Neural cell (in vitro differentiated cells): ENCODE results near the gene ZNF625. TPM values are rescaled to one million over a fixed set of nuclear protein-coding genes. Genes with fewer than 3 reads are reported as not detected.

Source experiments
- H2AFZ ChIP-seq: fragments of 200-600, 300-800 bp; sonication (generic), shearing (Covaris generic); 2 replicates; pipeline ENCODE4 v1.6.0; 2014; ENCODE audit warnings: low read depth, mild to moderate bottlenecking, antibody characterized with exemption, low read length, moderate library complexity
- H3F3A ChIP-seq: fragments of 200-600 bp; shearing (Covaris generic); 2 replicates; pipeline ENCODE4 v1.6.1; 2016; ENCODE audit warnings: mild to moderate bottlenecking, moderate library complexity, mixed read lengths, antibody characterized with exemption, low read length; ENCODE audit not compliant: insufficient read depth, poor library complexity, severe bottlenecking
- H3K27ac ChIP-seq: fragments of 200-600, 300-800 bp; sonication (generic), shearing (Covaris generic); 2 replicates; pipeline ENCODE4 v1.5.1; 2014; ENCODE audit warnings: mild to moderate bottlenecking, low read length, moderate library complexity
- H3K27me3 ChIP-seq: fragments of 300-800, 200-600 bp; sonication (generic), shearing (Covaris generic); 2 replicates; pipeline ENCODE4 v1.6.0; 2014; ENCODE audit warnings: mild to moderate bottlenecking, low read depth, low read length, moderate library complexity; ENCODE audit not compliant: insufficient read depth
- H3K36me3 ChIP-seq: fragments of 300-800, 200-600 bp; sonication (generic), shearing (Covaris generic); 2 replicates; pipeline ENCODE4 v1.5.1; 2014; ENCODE audit warnings: mild to moderate bottlenecking, antibody characterized with exemption, low read length, moderate library complexity; ENCODE audit not compliant: insufficient read depth
- H3K4me2 ChIP-seq: fragments of 300-800, 200-600 bp; sonication (generic), shearing (Covaris generic); 2 replicates; pipeline ENCODE4 v1.6.0; 2014; ENCODE audit warnings: mild to moderate bottlenecking, low read length
- H3K4me3 ChIP-seq: fragments of 300-800, 200-600 bp; sonication (generic), shearing (Covaris generic); 2 replicates; pipeline ENCODE4 v1.5.1; 2014; ENCODE audit warnings: mild to moderate bottlenecking, low read length, moderate library complexity
- H3K79me2 ChIP-seq: fragments of 200-600 bp; shearing (Covaris generic); replicated peaks from 2 replicates; pipeline ENCODE4 v1.6.0; 2014; ENCODE audit warnings: mild to moderate bottlenecking, low read length, moderate library complexity; ENCODE audit not compliant: insufficient read depth
- H3K9ac ChIP-seq: fragments of 300-800, 200-600 bp; sonication (generic), shearing (Covaris generic); 2 replicates; pipeline ENCODE4 v1.6.1; 2016; ENCODE audit warnings: mild to moderate bottlenecking, low read length, mixed read lengths
- H3K9me2 ChIP-seq: fragments of 200-600 bp; shearing (Covaris generic); 2 replicates; pipeline ENCODE4 v1.6.1; 2016; ENCODE audit warnings: mild to moderate bottlenecking, low read length, mixed read lengths; ENCODE audit not compliant: insufficient read depth
- H3K9me3 ChIP-seq: fragments of 200-600, 300-800 bp; sonication (generic), shearing (Covaris generic); 2 replicates; pipeline ENCODE4 v1.6.1; 2016; ENCODE audit warnings: mild to moderate bottlenecking, mixed run types, low read length, moderate library complexity, mixed read lengths
- H4K20me1 ChIP-seq: fragments of 200-600 bp; shearing (Covaris generic); 2 replicates; pipeline ENCODE4 v1.6.1; 2016; ENCODE audit warnings: mild to moderate bottlenecking, mixed run types; ENCODE audit not compliant: insufficient read depth
- CTCF ChIP-seq: fragments of 450-650 bp; IDR thresholded peaks from 2 replicates; pipeline ENCODE4 v1.5.1; 2014; ENCODE audit warnings: antibody characterized with exemption, mild to moderate bottlenecking, moderate library complexity; ENCODE audit not compliant: poor library complexity, severe bottlenecking
- EP300 ChIP-seq: fragments of 450-650 bp; conservative IDR thresholded peaks from 2 replicates; pipeline ENCODE4 v1.6.1; 2014; ENCODE audit warnings: antibody characterized with exemption, mild to moderate bottlenecking, moderate library complexity; ENCODE audit not compliant: poor library complexity, severe bottlenecking
- EZH2 ChIP-seq: fragments of 200-600, 300-800 bp; shearing (Covaris generic), sonication (generic); IDR thresholded peaks from 2 replicates; pipeline ENCODE4 v1.6.1; 2014; ENCODE audit warnings: antibody characterized with exemption, low read length, borderline replicate concordance, mild to moderate bottlenecking; ENCODE audit not compliant: insufficient read depth, poor library complexity, severe bottlenecking
- MXI1 ChIP-seq: fragments of 450-650 bp; conservative IDR thresholded peaks from 2 replicates; pipeline ENCODE4 v1.6.1; 2014; ENCODE audit warnings: antibody characterized with exemption, mild to moderate bottlenecking; ENCODE audit not compliant: poor library complexity, severe bottlenecking
- RAD21 ChIP-seq: fragments of 450-650 bp; conservative IDR thresholded peaks from 2 replicates; pipeline ENCODE4 v1.6.1; 2014; ENCODE audit warnings: antibody characterized with exemption, mild to moderate bottlenecking, moderate library complexity
- REST ChIP-seq: IDR thresholded peaks from 2 replicates; pipeline ENCODE4 v1.6.1; 2012; ENCODE audit warnings: borderline replicate concordance
- SMC3 ChIP-seq: fragments of 450-650 bp; conservative IDR thresholded peaks from 2 replicates; pipeline ENCODE4 v1.6.1; 2014; ENCODE audit warnings: antibody characterized with exemption, mild to moderate bottlenecking, moderate library complexity; ENCODE audit not compliant: poor library complexity
- TAF1 ChIP-seq: IDR thresholded peaks from 2 replicates; pipeline ENCODE4 v1.6.1; 2012; ENCODE audit warnings: low read depth
- polyA plus RNA-seq: library from polyadenylated mRNA; depleted of rRNA; stranded (reverse); fragments of >200 nt; gene quantifications from 2 replicates; pipeline ENCODE4 v1.2.3, GENCODE V29; 2014

Gene ZNF625
- polyA plus RNA-seq, 1 donor from 2014 or later: 11.6 TPM

- H2AFZ ChIP-seq: no peak overlapping the region
- no peak for TF ChIP-seq EZH2
- no peak for TF ChIP-seq CTCF
Observed at GRCh38 chr19:12198136-12198535, 41.6 kb upstream of the ZNF625 start.

GRCh38 chr19:12194827-12195731, 38.5 kb upstream of the ZNF625 start:
- Histone ChIP-seq H4K20me1 (no peaks in the 10 kb centered on the region), H3K4me2 (no peak overlapping the region), H3K9me3 (peaks cover 19% of the 10 kb centered on the region), H2AFZ (no peak overlapping the region), H3K9ac (no peak overlapping the region), H3K27ac (no peak overlapping the region), H3K36me3 (no peaks in the 10 kb centered on the region), H3K4me3 (peak overlapping the region; percentile 46), H3K27me3 (no peaks in the 10 kb centered on the region), H3K9me2 (no peaks in the 10 kb centered on the region), H3F3A (no peaks in the 10 kb centered on the region), H3K79me2 (no peaks in the 10 kb centered on the region)
- TF ChIP-seq SMC3 (no peak), TAF1 (no peak), REST (no peak), MXI1 (no peak), EZH2 (no peak), CTCF (no peak), EP300 (no peak), RAD21 (no peak)

More at GRCh38 chr19:12198136-12198535, 41.6 kb upstream of the ZNF625 start:
- no peaks in the 10 kb centered on the region for H3K27me3 ChIP-seq
- H3K9me3 ChIP-seq: peaks cover 22% of the 10 kb centered on the region
- no peak overlapping the region for H3K9ac ChIP-seq
- H3F3A ChIP-seq: no peaks in the 10 kb centered on the region
- no peaks in the 10 kb centered on the region for H3K9me2 ChIP-seq
- no peaks in the 10 kb centered on the region for H3K36me3 ChIP-seq
- H4K20me1 ChIP-seq: no peaks in the 10 kb centered on the region
- no peak overlapping the region for H3K27ac ChIP-seq
- no peak overlapping the region for H3K4me2 ChIP-seq
- no peaks in the 10 kb centered on the region for H3K79me2 ChIP-seq
- H3K4me3 ChIP-seq: no peak overlapping the region
